Adrenal gland (tissue), 12 donors: ENCODE measurements around the gene NLRP7. TPM values are rescaled to one million over a fixed set of nuclear protein-coding genes. Genes with fewer than 3 reads are reported as not detected.

Experiments used
- DNase-seq, 7 donors: peaks; one replicate each; pipeline ENCODE4 v3.0.0-alpha.2; 2019 to 2020
- H3K27ac ChIP-seq, 5 donors: fragments of 200-600 bp; sonication (generic) in 4 of 5; 1 replicate in 3 of 5; 2 replicates in 2 of 5; pipeline versions ENCODE4 v1.5.1 to v1.8.0; 2016 to 2020; ENCODE audit warnings: mild to moderate bottlenecking in 1 of 5
- H3K27me3 ChIP-seq: fragments of 200-600 bp; 2 replicates; pipeline ENCODE4 v1.8.0; 2021
- H3K36me3 ChIP-seq, 2 donors: fragments of 200-600 bp; replicated peaks in 1 of 2; 1 replicate in 1 of 2; 2 replicates in 1 of 2; pipeline versions ENCODE4 v1.5.1 to v1.8.0; 2018 to 2022
- H3K4me1 ChIP-seq, 2 donors: fragments of 200-600 bp; replicated peaks in 1 of 2; 1 replicate in 1 of 2; 2 replicates in 1 of 2; pipeline versions ENCODE4 v1.5.1 to v1.8.0; 2018 to 2021
- H3K4me3 ChIP-seq, 4 donors: fragments of 200-600 bp; sonication (generic) in 3 of 4; one replicate each; pipeline ENCODE4 v1.5.1; 2016 to 2018
- H3K9me3 ChIP-seq, 3 donors: fragments of 200-600 bp; sonication (generic) in 1 of 3; replicated peaks in 1 of 3; 1 replicate in 2 of 3; 2 replicates in 1 of 3; pipeline versions ENCODE4 v1.5.1 to v1.8.0; 2016 to 2021
- POLR2A ChIP-seq, 2 donors: fragments of 450-650 bp; IDR thresholded peaks; one replicate each; pipeline ENCODE4 v1.6.1; 2017; ENCODE audit warnings: antibody characterized with exemption in 2 of 2, mild to moderate bottlenecking in 2 of 2, moderate library complexity in 1 of 2
- WGBS, 4 donors: extraction: QIAGEN DNeasy Blood & Tissue Kit in 2 of 4; methylation state at CpG; one replicate each; pipeline versions ENCODE4 v1.1.5 to v1.1.7; 2013 to 2017; 5-methylcytosine and 5-hydroxymethylcytosine counted together
- intact Hi-C, 2 donors: fragments of 100-400 bp; cut with DNase I; formaldehyde crosslinking; loops; one replicate each; pipeline versions ENCODE4 v1.14.1 to v1.15.0; 2022 to 2023
- polyA plus RNA-seq, 3 donors: library from polyadenylated mRNA; stranded (reverse); fragments of 200-250 nt in 2 of 3; fragments of 350-450 nt in 1 of 3; fragmentation: Illumina TruSeq in 1 of 3; extraction: RNeasy Lipid Tissue Mini Kit (QIAGEN cat#74804) in 1 of 3; gene quantifications; one replicate each; pipeline ENCODE4 v1.2.3, GENCODE V29; 2013 to 2014
- small RNA-seq, 2 donors: library from RNA; depleted of rRNA; stranded (forward); fragments of <200 nt; gene quantifications; one replicate each; pipeline ENCODE3, GENCODE V24; 2016
- total RNA-seq, 9 donors: library from RNA; depleted of rRNA in 4 of 9; stranded (reverse); fragments of >200 nt in 4 of 9; fragments of 120-200 nt in 1 of 9; fragmentation: NEBNext Ultra II Directional in 1 of 9; extraction: Animal tissue kit (Norgen Biotek cat#: 25700) in 1 of 9; gene quantifications; one replicate each; pipeline versions ENCODE4 v1.1.0 to v1.2.4, GENCODE V29; 2013 to 2023
- TF ChIP-seq, protein P1 (sequence below), 6 experiments: fragments of 450-650 bp in 4 of 6; fragments of 200-600 bp in 2 of 6; sonication (generic) in 1 of 6; IDR thresholded peaks; 1 replicate in 5 of 6; 2 replicates in 1 of 6; pipeline versions ENCODE4 v1.5.1 to v1.8.0; 2016 to 2021; ENCODE audit warnings: antibody characterized with exemption in 6 of 6, mild to moderate bottlenecking in 2 of 6, moderate library complexity in 1 of 6
- donor health status: healthy with polysubstance abuse.
- donor health status: Bipolar disorder and iron deficiency.
- donor health status: DM: yes; HTN: yes; CAD: no.
- donor health status: DM: no; HTN: no; CAD: no.
- donor health status: DM: no; HTN: no; CAD: no.
- donor health status: DM: yes; HTN: yes; CAD: no.

The NLRP7 gene
- total and polyA plus RNA-seq, 12 donors, result 0.05 TPM; not detected in 11

DNA sequence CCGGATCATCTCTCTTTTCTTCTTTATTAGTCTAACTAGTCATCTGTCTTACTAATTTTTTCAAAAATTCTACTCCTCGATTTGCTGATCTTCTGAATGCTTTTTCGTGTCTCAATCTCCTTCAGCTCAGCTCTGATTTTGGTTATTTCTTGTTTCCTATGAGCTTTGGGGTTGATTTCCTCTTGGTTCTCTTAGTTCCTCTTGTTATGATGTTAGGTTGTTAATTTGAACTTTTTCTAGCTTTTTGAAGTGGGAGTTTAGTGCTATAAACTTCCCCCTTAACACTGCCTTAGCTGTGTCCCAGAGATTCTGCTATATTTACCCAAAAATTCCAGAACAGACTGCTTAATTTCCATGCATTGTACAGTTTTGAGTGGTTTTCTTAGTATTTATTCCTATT is 69.9 kb downstream of the NLRP7 start:
- WGBS, 4 donors, result 46 to 66% (median 51%) methylated on average over 3 of the region's 3 CpGs
- intact Hi-C loops, result no loop called here
- Histone ChIP-seq H3K27ac (no peak overlapping the region), H3K4me3 (no peak overlapping the region), H3K27me3 (peaks cover 8% of the 10 kb centered on the region), H3K36me3 (no peaks in the 10 kb centered on the region), H3K9me3 (no peaks in the 10 kb centered on the region), H3K4me1 (no peaks in the 10 kb centered on the region)
- TF ChIP-seq, protein P1, sequence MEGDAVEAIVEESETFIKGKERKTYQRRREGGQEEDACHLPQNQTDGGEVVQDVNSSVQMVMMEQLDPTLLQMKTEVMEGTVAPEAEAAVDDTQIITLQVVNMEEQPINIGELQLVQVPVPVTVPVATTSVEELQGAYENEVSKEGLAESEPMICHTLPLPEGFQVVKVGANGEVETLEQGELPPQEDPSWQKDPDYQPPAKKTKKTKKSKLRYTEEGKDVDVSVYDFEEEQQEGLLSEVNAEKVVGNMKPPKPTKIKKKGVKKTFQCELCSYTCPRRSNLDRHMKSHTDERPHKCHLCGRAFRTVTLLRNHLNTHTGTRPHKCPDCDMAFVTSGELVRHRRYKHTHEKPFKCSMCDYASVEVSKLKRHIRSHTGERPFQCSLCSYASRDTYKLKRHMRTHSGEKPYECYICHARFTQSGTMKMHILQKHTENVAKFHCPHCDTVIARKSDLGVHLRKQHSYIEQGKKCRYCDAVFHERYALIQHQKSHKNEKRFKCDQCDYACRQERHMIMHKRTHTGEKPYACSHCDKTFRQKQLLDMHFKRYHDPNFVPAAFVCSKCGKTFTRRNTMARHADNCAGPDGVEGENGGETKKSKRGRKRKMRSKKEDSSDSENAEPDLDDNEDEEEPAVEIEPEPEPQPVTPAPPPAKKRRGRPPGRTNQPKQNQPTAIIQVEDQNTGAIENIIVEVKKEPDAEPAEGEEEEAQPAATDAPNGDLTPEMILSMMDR (IDR thresholded peaks at IDR 0.05), result no peak
- TF ChIP-seq POLR2A (IDR thresholded peaks at IDR 0.05), result no peak
- no peak for DNase-seq

DNA sequence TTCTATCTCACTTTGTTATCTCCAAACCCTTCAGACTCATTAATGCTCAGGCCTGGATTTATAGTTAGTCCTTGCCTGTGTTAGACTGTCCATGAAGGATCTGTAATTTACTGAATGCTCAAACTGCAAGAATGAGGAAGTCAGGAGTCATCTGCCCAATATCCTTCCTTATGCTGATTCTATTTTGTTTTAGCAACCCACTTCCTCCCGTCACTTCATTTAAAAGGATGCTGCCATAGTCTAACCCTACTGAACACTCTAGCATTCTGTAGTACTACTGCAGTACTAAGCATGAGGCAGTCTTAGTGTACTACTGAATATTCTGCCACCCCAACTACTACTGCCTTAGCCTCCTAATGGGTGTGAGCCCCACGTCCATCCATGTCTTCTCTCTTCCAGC is 71.8 kb downstream of the NLRP7 start:
- intact Hi-C loops, result no loop called here
- peaks cover 1% of the 10 kb centered on the region for H3K27me3 ChIP-seq
- H3K27ac ChIP-seq, result no peak overlapping the region
- no peak for TF ChIP-seq POLR2A (IDR thresholded peaks at IDR 0.05)
- TF ChIP-seq, protein P1 (IDR thresholded peaks at IDR 0.05), result no peak
- DNase-seq, result no peak
- H3K36me3 ChIP-seq, result no peaks in the 10 kb centered on the region
- no peaks in the 10 kb centered on the region for H3K4me1 ChIP-seq
- H3K9me3 ChIP-seq, result no peaks in the 10 kb centered on the region
- WGBS, 4 donors, result 47 to 58% (median 53%) methylated on average over 2 of the region's 2 CpGs
- H3K4me3 ChIP-seq, result no peak overlapping the region

DNA sequence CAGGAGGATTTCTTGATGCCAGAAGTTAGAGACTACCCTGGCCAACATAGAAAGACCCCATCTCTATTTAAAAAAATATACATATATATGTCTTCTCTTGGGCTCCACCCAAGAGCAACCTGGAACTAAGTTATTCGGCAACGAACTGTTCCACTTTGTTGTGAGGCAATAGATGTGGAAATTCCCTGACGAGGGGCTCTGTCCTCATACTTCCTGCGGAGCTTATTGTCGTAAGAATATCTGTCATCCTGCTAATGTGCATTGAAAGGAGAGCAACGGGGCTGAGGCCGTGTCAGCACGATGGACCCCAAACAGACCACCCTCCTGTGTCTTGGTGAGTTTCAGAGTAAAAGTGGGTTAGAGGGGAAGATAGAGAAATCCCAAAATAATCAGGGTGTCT is 73.3 kb downstream of the NLRP7 start, which contains the start of gene FCAR:
FCAR (plus strand) TSS at position 246 of the 400 bp plus-strand sequence; CDS start at position 301, 55 bp downstream.
- H3K36me3 ChIP-seq, result no peaks in the 10 kb centered on the region
- TF ChIP-seq, protein P1 (IDR thresholded peaks at IDR 0.05), result no peak
- TF ChIP-seq POLR2A (IDR thresholded peaks at IDR 0.05), result no peak
- DNase-seq, result peak in 3 of 7 donors; percentile 8 to 25 (median 21)
- no peaks in the 10 kb centered on the region for H3K9me3 ChIP-seq
- no peak within 1 kb of the TSS for H3K27ac ChIP-seq
- H3K27me3 ChIP-seq, result no peaks in the 10 kb centered on the region
- H3K4me3 ChIP-seq, result no peak within 1 kb of the TSS
- WGBS, 4 donors, result 57 to 70% (median 59%) methylated on average over 8 of the region's 8 CpGs
- intact Hi-C loops, result no loop called here
- H3K4me1 ChIP-seq, result no peaks in the 10 kb centered on the region

Small RNAs within 50 kb of the gene (small RNA-seq; reads per million reads assigned to genes)
- gene AC011476.8, result 0 reads per million in 2 donors

Other genes with a start within 250 kb of the NLRP7 start
- gene KIR3DL3, start 223.1 kb downstream of the NLRP7 start, total RNA-seq, result not detected
- gene KIR3DL3, start 223.1 kb downstream of the NLRP7 start, polyA plus RNA-seq, result not detected
- under 1 TPM in 1 of 9 donors, not detected in 8; 0.28 TPM for gene KIR2DL3, start 209.0 kb downstream of the NLRP7 start, total RNA-seq
- gene KIR2DL3, start 209.0 kb downstream of the NLRP7 start, polyA plus RNA-seq, result under 1 TPM in 1 of 3 donors, not detected in 2; 0.24 TPM
- gene KIR2DL1, start 177.7 kb downstream of the NLRP7 start, total RNA-seq, result not detected
- under 1 TPM in 1 of 3 donors, not detected in 2; 0.15 TPM for gene KIR2DL1, start 177.7 kb downstream of the NLRP7 start, polyA plus RNA-seq
- under 1 TPM in 2 of 9 donors, not detected in 7; 0.34 to 0.36 TPM for gene KIR2DL4, start 143.9 kb downstream of the NLRP7 start, total RNA-seq
- gene KIR2DL4, start 143.9 kb downstream of the NLRP7 start, polyA plus RNA-seq, result under 1 TPM in 2 of 3 donors, not detected in 1; 0.07 to 0.31 TPM
- gene KIR3DL1, start 131.1 kb downstream of the NLRP7 start, total RNA-seq, result under 1 TPM in 1 of 9 donors, not detected in 8; 0.11 TPM
- gene KIR3DL1, start 131.1 kb downstream of the NLRP7 start, polyA plus RNA-seq, result under 1 TPM in 1 of 3 donors, not detected in 2; 0.09 TPM
- gene KIR2DS4, start 114.9 kb downstream of the NLRP7 start, total RNA-seq, result not detected
- gene KIR2DS4, start 114.9 kb downstream of the NLRP7 start, polyA plus RNA-seq, result under 1 TPM in 1 of 3 donors, not detected in 2; 0.16 TPM
- gene KIR3DL2, start 97.1 kb downstream of the NLRP7 start, total RNA-seq, result not detected
- under 1 TPM in 2 of 3 donors, not detected in 1; 0.03 to 0.15 TPM for gene KIR3DL2, start 97.1 kb downstream of the NLRP7 start, polyA plus RNA-seq
- gene FCAR, start 73.3 kb downstream of the NLRP7 start, total RNA-seq, result 1 to 10 TPM in 2 of 9 donors, under 1 TPM in 4, not detected in 3; 0.27 to 3.3 (median 0.61) TPM
- gene FCAR, start 73.3 kb downstream of the NLRP7 start, polyA plus RNA-seq, result under 1 TPM in 2 of 3 donors, not detected in 1; 0.13 to 0.24 TPM
- gene NCR1, start 41.4 kb downstream of the NLRP7 start, total RNA-seq, result under 1 TPM in 2 of 9 donors, not detected in 7; 0.17 to 0.55 TPM
- not detected for gene NCR1, start 41.4 kb downstream of the NLRP7 start, polyA plus RNA-seq
- 1 to 10 TPM in 5 of 9 donors, under 1 TPM in 4; 0.34 to 4.4 (median 1.3) TPM for gene NLRP2, start 18.8 kb upstream of the NLRP7 start, total RNA-seq
- 1 to 10 TPM in 2 of 3 donors, under 1 TPM in 1; 0.08 to 3.9 (median 2.3) TPM for gene NLRP2, start 18.8 kb upstream of the NLRP7 start, polyA plus RNA-seq
- under 1 TPM in 2 of 9 donors, not detected in 7; 0.11 to 0.22 TPM for gene GP6, start 90.7 kb upstream of the NLRP7 start, total RNA-seq
- gene GP6, start 90.7 kb upstream of the NLRP7 start, polyA plus RNA-seq, result under 1 TPM in 1 of 3 donors, not detected in 2; 0.07 TPM
- 10 to 100 TPM in 6 of 9 donors, 1 to 10 TPM in 3; 6.8 to 27.9 (median 10.6) TPM for gene RDH13, start 115.6 kb upstream of the NLRP7 start, total RNA-seq
- gene RDH13, start 115.6 kb upstream of the NLRP7 start, polyA plus RNA-seq, result 1 to 10 TPM; 7.2 to 8.5 (median 7.9) TPM
- gene EPS8L1, start 128.3 kb upstream of the NLRP7 start, total RNA-seq, result 1 to 10 TPM in 6 of 9 donors, under 1 TPM in 2, not detected in 1; 0.60 to 4.4 (median 2.0) TPM
- gene EPS8L1, start 128.3 kb upstream of the NLRP7 start, polyA plus RNA-seq, result 1 to 10 TPM in 2 of 3 donors, not detected in 1; 3.6 to 8.0 TPM
- 100 to 1,000 TPM in 1 of 9 donors, 10 to 100 TPM in 8; 45.8 to 113 (median 74.2) TPM for gene PPP1R12C, start 170.1 kb upstream of the NLRP7 start, total RNA-seq
- gene PPP1R12C, start 170.1 kb upstream of the NLRP7 start, polyA plus RNA-seq, result 100 to 1,000 TPM in 2 of 3 donors, 10 to 100 TPM in 1; 22.1 to 251 (median 220) TPM
- 10 to 100 TPM in 1 of 9 donors, 1 to 10 TPM in 1, under 1 TPM in 4, not detected in 3; 0.36 to 11.1 (median 0.90) TPM for gene TNNT1, start 201.7 kb upstream of the NLRP7 start, total RNA-seq
- gene TNNT1, start 201.7 kb upstream of the NLRP7 start, polyA plus RNA-seq, result 1 to 10 TPM in 1 of 3 donors, under 1 TPM in 1, not detected in 1; 0.48 to 2.5 TPM
- gene TNNI3, start 210.2 kb upstream of the NLRP7 start, total RNA-seq, result 100 to 1,000 TPM in 1 of 9 donors, 10 to 100 TPM in 1, 1 to 10 TPM in 1, not detected in 6; 9.7 to 461 (median 20.5) TPM
- gene TNNI3, start 210.2 kb upstream of the NLRP7 start, polyA plus RNA-seq, result 10 to 100 TPM in 2 of 3 donors, under 1 TPM in 1; 0.51 to 25.3 (median 24.4) TPM
- 1 to 10 TPM; 1.9 to 5.8 (median 3.4) TPM for gene DNAAF3, start 219.1 kb upstream of the NLRP7 start, total RNA-seq
- gene DNAAF3, start 219.1 kb upstream of the NLRP7 start, polyA plus RNA-seq, result 1 to 10 TPM; 2.1 to 4.5 (median 3.9) TPM
- gene SYT5, start 232.8 kb upstream of the NLRP7 start, total RNA-seq, result 10 to 100 TPM in 2 of 9 donors, 1 to 10 TPM in 2, under 1 TPM in 2, not detected in 3; 0.07 to 12.1 (median 3.5) TPM
- 10 to 100 TPM; 19.5 to 52.0 (median 22.1) TPM for gene SYT5, start 232.8 kb upstream of the NLRP7 start, polyA plus RNA-seq